H1 (cell line): Measurements from ENCODE around the gene ADARB2. TPM values are rescaled to one million over a fixed set of nuclear protein-coding genes. Genes with fewer than 3 reads are reported as not detected.

Experiments used
- CTCF ChIA-PET: fragments of 300-600 bp; sonication (Branson Sonifier 250); formaldehyde crosslinking; loops from one replicate; lab custom pipeline; 2021; ENCODE audit not compliant: partially characterized antibody; lab: Charles Lee
- POLR2A ChIA-PET: fragments of 300-600 bp; sonication (Branson Sonifier 250); formaldehyde crosslinking; loops from one replicate; lab custom pipeline; 2021; ENCODE audit warnings: inconsistent platforms; ENCODE audit not compliant: partially characterized antibody; lab: Charles Lee
- DNase-seq, 2 experiments: peaks; one replicate each; pipeline versions ENCODE4 v3.0.0 to v3.0.0-alpha.2; 2010 to 2022; ENCODE audit warnings: low spot score in 2 of 2, low read depth in 1 of 2, mixed read lengths in 1 of 2
- FAIRE-seq: peaks from 2 replicates; lab custom pipeline; 2011; peaks lifted over from hg19 to GRCh38; lab: Jason Lieb, UNC
- H2AFZ ChIP-seq: 2 replicates; pipeline ENCODE4 v1.8.1; 2012; ENCODE audit warnings: low read length, inconsistent platforms
- H2AK5ac ChIP-seq: 2 replicates; pipeline ENCODE4 v1.6.1; 2013; ENCODE audit warnings: low read depth, low read length
- H2BK120ac ChIP-seq: replicated peaks from 2 replicates; pipeline ENCODE3; 2013; ENCODE audit warnings: low read depth, low read length, inconsistent platforms
- H2BK12ac ChIP-seq: 2 replicates; pipeline ENCODE4 v1.6.1; 2013; ENCODE audit warnings: low read depth, low read length
- H2BK15ac ChIP-seq: 2 replicates; pipeline ENCODE4 v1.6.1; 2013; ENCODE audit warnings: low read length
- H2BK20ac ChIP-seq: 2 replicates; pipeline ENCODE4 v1.6.1; 2013; ENCODE audit warnings: low read length
- H2BK5ac ChIP-seq: 2 replicates; pipeline ENCODE4 v1.6.1; 2013; ENCODE audit warnings: low read depth, low read length
- H3K14ac ChIP-seq: 2 replicates; pipeline ENCODE4 v1.6.1; 2013; ENCODE audit warnings: inconsistent platforms; ENCODE audit not compliant: insufficient read length
- H3K18ac ChIP-seq: 2 replicates; pipeline ENCODE4 v1.6.1; 2013; ENCODE audit warnings: low read length; ENCODE audit errors: extremely low read depth
- H3K23ac ChIP-seq: 2 replicates; pipeline ENCODE4 v1.6.1; 2013; ENCODE audit warnings: inconsistent platforms; ENCODE audit not compliant: insufficient read length
- H3K23me2 ChIP-seq: 2 replicates; pipeline ENCODE4 v1.6.1; 2013; ENCODE audit warnings: low read depth, low read length
- H3K27ac ChIP-seq: 2 replicates; pipeline ENCODE4 v1.6.1; 2011; ENCODE audit warnings: low read depth, low read length, inconsistent platforms
- H3K27me3 ChIP-seq, 4 experiments: replicated peaks in 1 of 4; 1 replicate in 1 of 4; 2 replicates in 3 of 4; pipeline versions ENCODE4 v1.6.1 to v1.8.1; 2011 to 2013; ENCODE audit warnings: low read length in 3 of 4, mild to moderate bottlenecking in 3 of 4, inconsistent platforms in 2 of 4, mixed read lengths in 2 of 4, moderate library complexity in 1 of 4; ENCODE audit not compliant: control insufficient read depth in 3 of 4, insufficient read depth in 3 of 4; ENCODE audit errors: extremely low read depth in 1 of 4
- H3K36me3 ChIP-seq, 4 experiments: 2 replicates each; pipeline versions ENCODE4 v1.6.1 to v1.8.1; 2011 to 2013; ENCODE audit warnings: mild to moderate bottlenecking in 4 of 4, low read length in 3 of 4, moderate library complexity in 2 of 4, control low read depth in 1 of 4, inconsistent platforms in 1 of 4; ENCODE audit not compliant: insufficient read depth in 4 of 4, control insufficient read depth in 2 of 4
- H3K4ac ChIP-seq: replicated peaks from 2 replicates; pipeline ENCODE3; 2013; ENCODE audit warnings: low read length, low read depth, mixed read lengths, inconsistent platforms; ENCODE audit not compliant: insufficient read length
- H3K4me1 ChIP-seq, 4 experiments: replicated peaks in 1 of 4; 1 replicate in 1 of 4; 2 replicates in 3 of 4; pipeline versions ENCODE4 v1.6.1 to v1.8.1; 2011 to 2013; ENCODE audit warnings: low read length in 3 of 4, inconsistent platforms in 2 of 4, mixed read lengths in 1 of 4; ENCODE audit not compliant: insufficient read depth in 4 of 4, control insufficient read depth in 3 of 4
- H3K4me2 ChIP-seq, 2 experiments: 2 replicates each; pipeline versions ENCODE4 v1.6.1 to v1.8.1; 2011 to 2013; ENCODE audit warnings: low read depth in 2 of 2, low read length in 2 of 2, control low read depth in 1 of 2, inconsistent platforms in 1 of 2, mild to moderate bottlenecking in 1 of 2; ENCODE audit not compliant: insufficient read depth in 1 of 2
- H3K4me3 ChIP-seq, 4 experiments: fragments of 200-600, 300-600 bp in 1 of 4; sonication (generic), shearing (Covaris generic), sonication (Bioruptor Twin) in 1 of 4; 2 replicates each; pipeline versions ENCODE4 v1.5.1 to v1.8.1; 2011 to 2016; ENCODE audit warnings: low read length in 4 of 4, low read depth in 3 of 4, control low read depth in 2 of 4, inconsistent platforms in 2 of 4, mild to moderate bottlenecking in 2 of 4, mixed read lengths in 1 of 4, moderate library complexity in 1 of 4; ENCODE audit not compliant: insufficient read depth in 2 of 4; ENCODE audit errors: extremely low read depth in 1 of 4
- H3K56ac ChIP-seq: replicated peaks from 2 replicates; pipeline ENCODE3; 2013; ENCODE audit warnings: low read depth, mild to moderate bottlenecking, mixed read lengths, low read length, inconsistent platforms; ENCODE audit not compliant: insufficient read length
- H3K79me1 ChIP-seq: 2 replicates; pipeline ENCODE4 v1.6.1; 2013; ENCODE audit warnings: low read depth, low read length, control low read depth
- H3K79me2 ChIP-seq, 2 experiments: 2 replicates each; pipeline versions ENCODE4 v1.6.1 to v1.8.1; 2012 to 2013; ENCODE audit warnings: low read length in 2 of 2, mild to moderate bottlenecking in 2 of 2, inconsistent platforms in 1 of 2; ENCODE audit not compliant: insufficient read depth in 2 of 2, control insufficient read depth in 1 of 2
- H3K9ac ChIP-seq, 4 experiments: replicated peaks in 1 of 4; 1 replicate in 1 of 4; 2 replicates in 3 of 4; pipeline versions ENCODE4 v1.6.1 to v1.8.1; 2011 to 2013; ENCODE audit warnings: low read depth in 3 of 4, low read length in 3 of 4, control low read depth in 2 of 4, mild to moderate bottlenecking in 2 of 4, moderate library complexity in 2 of 4, inconsistent platforms in 1 of 4; ENCODE audit errors: extremely low read depth in 1 of 4
- H3K9me3 ChIP-seq, 2 experiments: 2 replicates each; pipeline versions ENCODE4 v1.6.1 to v1.8.1; 2012 to 2013; ENCODE audit warnings: mild to moderate bottlenecking in 2 of 2, moderate library complexity in 2 of 2, control low read depth in 1 of 2, inconsistent platforms in 1 of 2, low read depth in 1 of 2, low read length in 1 of 2, mixed read lengths in 1 of 2; ENCODE audit not compliant: insufficient read depth in 2 of 2
- H4K20me1 ChIP-seq, 2 experiments: replicated peaks in 1 of 2; 2 replicates each; pipeline versions ENCODE3 to v1.8.1; 2011 to 2013; ENCODE audit warnings: inconsistent platforms in 2 of 2, low read length in 2 of 2, mild to moderate bottlenecking in 1 of 2; ENCODE audit not compliant: insufficient read depth in 2 of 2, control insufficient read depth in 1 of 2
- H4K5ac ChIP-seq: 2 replicates; pipeline ENCODE4 v1.6.1; 2013; ENCODE audit warnings: low read length, low read depth, mixed read lengths, inconsistent platforms; ENCODE audit not compliant: insufficient read length
- H4K8ac ChIP-seq: 2 replicates; pipeline ENCODE4 v1.8.0; 2013; ENCODE audit warnings: mild to moderate bottlenecking, moderate library complexity, low read length, inconsistent platforms; ENCODE audit not compliant: insufficient read depth; ENCODE audit errors: extremely low read depth
- H4K91ac ChIP-seq: replicated peaks from 2 replicates; pipeline ENCODE3; 2013; ENCODE audit warnings: low read length, mixed read lengths, inconsistent platforms; ENCODE audit not compliant: insufficient read length
- ASH2L ChIP-seq: fragments of 200-600, 300-600 bp; sonication (generic); IDR thresholded peaks from one replicate; pipeline ENCODE4 v1.7.1; 2017; ENCODE audit warnings: low read length
- CBX8 ChIP-seq: fragments of 300-800, 300-1000 bp; sonication (generic); IDR thresholded peaks from 2 replicates; pipeline ENCODE4 v1.7.1; 2016; ENCODE audit warnings: low read depth, low read length, borderline replicate concordance
- EGR1 ChIP-seq: IDR thresholded peaks from 2 replicates; pipeline ENCODE4 v1.6.1; 2011; ENCODE audit warnings: low read depth, low read length, borderline replicate concordance
- FOSL1 ChIP-seq: IDR thresholded peaks from 2 replicates; pipeline ENCODE4 v1.6.1; 2011; ENCODE audit warnings: mild to moderate bottlenecking, low read depth, low read length, moderate library complexity; ENCODE audit not compliant: insufficient read depth
- HDAC6 ChIP-seq: IDR thresholded peaks from one replicate; pipeline ENCODE4 v1.7.1; 2012; ENCODE audit warnings: low read depth, mild to moderate bottlenecking, inconsistent platforms, low read length, moderate library complexity
- JUN ChIP-seq: IDR thresholded peaks from 2 replicates; pipeline ENCODE4 v1.6.1; 2011; ENCODE audit warnings: low read depth, mild to moderate bottlenecking, improper control_type of control experiment, low read length
- KDM4A ChIP-seq: IDR thresholded peaks from one replicate; pipeline ENCODE4 v1.7.1; 2012; ENCODE audit warnings: low read depth, mild to moderate bottlenecking, moderate library complexity, low read length, inconsistent platforms; ENCODE audit not compliant: severe bottlenecking
- RBBP5 ChIP-seq: IDR thresholded peaks from 2 replicates; pipeline ENCODE4 v1.7.1; 2012; ENCODE audit warnings: low read depth, mild to moderate bottlenecking, inconsistent platforms, low read length, moderate library complexity, borderline replicate concordance
- RNF2 ChIP-seq: fragments of 200-900, 300-1000 bp; sonication (generic); IDR thresholded peaks from 2 replicates; pipeline ENCODE4 v1.7.1; 2016; ENCODE audit warnings: borderline replicate concordance, low read depth, mild to moderate bottlenecking, antibody characterized with exemption, low read length; ENCODE audit not compliant: poor library complexity, severe bottlenecking; ENCODE audit errors: missing control alignments
- RXRA ChIP-seq: IDR thresholded peaks from 2 replicates; pipeline ENCODE4 v1.6.1; 2011; ENCODE audit warnings: low read depth, mild to moderate bottlenecking, low read length, moderate library complexity; ENCODE audit not compliant: insufficient read depth
- SIRT6 ChIP-seq: IDR thresholded peaks from one replicate; pipeline ENCODE4 v1.7.1; 2012; ENCODE audit warnings: low read length, inconsistent platforms
- WGBS, 2 experiments: shearing (Covaris generic) in 1 of 2; methylation state at CpG; one replicate each; pipeline versions ENCODE4 v1.1.6 to v1.1.7; 2013 to 2015; ENCODE audit warnings: low lambda C conversion rate in 2 of 2, mixed read lengths in 2 of 2, inconsistent platforms in 1 of 2, low coverage in 1 of 2, missing lambda C conversion rate in 1 of 2; ENCODE audit not compliant: insufficient replicate concordance in 2 of 2, insufficient coverage in 1 of 2, insufficient read length in 1 of 2; ENCODE audit errors: extremely low coverage in 1 of 2, missing lambda C conversion rate in 1 of 2; 5-methylcytosine and 5-hydroxymethylcytosine counted together
- polyA plus RNA-seq, 7 experiments: library from polyadenylated mRNA; depleted of rRNA in 3 of 7; stranded (reverse) in 5 of 7; unstranded in 2 of 7; fragments of >200 nt in 5 of 7; fragments of 200-250 nt in 2 of 7; gene quantifications; 1 replicate in 5 of 7; 2 replicates in 1 of 7; 4 replicates in 1 of 7; pipeline versions ENCODE4 v1.2.1 to v1.2.3, GENCODE V29; 2011 to 2013; ENCODE audit warnings: missing spikeins in 2 of 7, mixed read lengths in 2 of 7
- total RNA-seq: library from RNA; stranded (reverse); fragmentation: NEBNext Ultra II Directional; extraction: Animal tissue kit (Norgen Biotek cat#: 25700); gene quantifications from 2 replicates; pipeline ENCODE4 v1.2.1, GENCODE V29; 2021
- TF ChIP-seq, protein P1 (sequence below), 3 experiments: IDR thresholded peaks; 1 replicate in 2 of 3; 2 replicates in 1 of 3; pipeline versions ENCODE4 v1.5.1 to v1.6.1; 2011; ENCODE audit warnings: low read length in 3 of 3, mild to moderate bottlenecking in 3 of 3, inconsistent platforms in 2 of 3, low read depth in 1 of 3, moderate library complexity in 1 of 3; ENCODE audit not compliant: insufficient read depth in 1 of 3; ENCODE audit errors: control extremely low read depth in 1 of 3

The ADARB2 gene
- total and polyA plus RNA-seq, 2 of the 8 experiments (the other 6 are each of a cell fraction or from before 2014, with no cell fraction given) = 2.2 to 2.8 TPM

DNA sequence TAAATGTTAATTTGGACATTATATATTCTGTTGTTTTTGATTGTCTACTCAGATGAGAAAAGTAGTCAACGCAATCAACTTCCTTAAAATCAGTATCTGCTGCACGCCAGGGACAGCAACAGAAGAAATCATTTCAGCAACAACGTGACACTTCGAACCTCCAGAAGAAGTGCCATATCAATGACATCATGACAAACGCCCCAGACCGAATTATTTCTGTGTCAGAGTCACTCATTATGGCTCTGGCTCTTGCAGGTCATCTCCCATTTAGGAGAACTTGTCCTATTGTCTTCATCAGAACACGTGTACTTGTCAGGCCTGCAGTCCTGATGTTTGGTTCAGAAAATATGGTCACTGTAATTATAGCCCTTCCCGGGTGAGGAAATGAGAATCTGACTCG is 276.3 kb downstream of the ADARB2 start:
- H2BK12ac ChIP-seq = no peak overlapping the region
- no peak overlapping the region for H3K56ac ChIP-seq
- H3K23ac ChIP-seq = no peak overlapping the region
- H4K20me1 ChIP-seq = no peaks in the 10 kb centered on the region
- 91% methylated on average over 9 of the region's 9 CpGs; no CpG with 5 or more reads in 1 of the 2 experiments for WGBS, 2 experiments
- no peak overlapping the region for H4K8ac ChIP-seq
- FAIRE-seq (no peak), DNase-seq (no peak)
- no peaks in the 10 kb centered on the region for H3K79me1 ChIP-seq
- no peak overlapping the region for H4K91ac ChIP-seq
- CTCF ChIA-PET = interaction anchor here (0.8 to 1.1 kb wide), 2 partner anchors 41 to 92 kb away, joined by 3 to 4 read pairs; no protein-coding TSS in a partner anchor
- H3K27ac ChIP-seq = no peak overlapping the region
- H3K4me3 ChIP-seq = no peak overlapping the region
- no peak overlapping the region for H2AK5ac ChIP-seq
- no peaks in the 10 kb centered on the region for H3K36me3 ChIP-seq
- H3K79me2 ChIP-seq = no peaks in the 10 kb centered on the region
- H2BK120ac ChIP-seq = no peak overlapping the region
- H2BK15ac ChIP-seq = no peak overlapping the region
- H2BK5ac ChIP-seq = no peak overlapping the region
- 0 out of 2 replicates have a peak, but pooled peaks cover 3% of the 10 kb centered on the region for H3K23me2 ChIP-seq
- H3K9me3 ChIP-seq = no peaks in the 10 kb centered on the region
- H3K27me3 ChIP-seq = no peaks in the 10 kb centered on the region
- H3K4me2 ChIP-seq = no peak overlapping the region
- H3K4ac ChIP-seq = no peak overlapping the region
- H3K4me1 ChIP-seq = no peaks in the 10 kb centered on the region; a peak in 1 of 7 replicates
- POLR2A ChIA-PET = no interaction called here
- H3K9ac ChIP-seq = no peak overlapping the region
- H2BK20ac ChIP-seq = no peak overlapping the region
- no peak overlapping the region for H2AFZ ChIP-seq
- no peak overlapping the region for H3K14ac ChIP-seq
- H4K5ac ChIP-seq = no peak overlapping the region
- H3K18ac ChIP-seq = no peak overlapping the region
- TF ChIP-seq RNF2 (no peak), EGR1 (no peak), FOSL1 (no peak), JUN (no peak), HDAC6 (no peak), RBBP5 (no peak), ASH2L (no peak), CBX8 (no peak), RXRA (no peak), SIRT6 (no peak), KDM4A (no peak)
- TF ChIP-seq, protein P1, sequence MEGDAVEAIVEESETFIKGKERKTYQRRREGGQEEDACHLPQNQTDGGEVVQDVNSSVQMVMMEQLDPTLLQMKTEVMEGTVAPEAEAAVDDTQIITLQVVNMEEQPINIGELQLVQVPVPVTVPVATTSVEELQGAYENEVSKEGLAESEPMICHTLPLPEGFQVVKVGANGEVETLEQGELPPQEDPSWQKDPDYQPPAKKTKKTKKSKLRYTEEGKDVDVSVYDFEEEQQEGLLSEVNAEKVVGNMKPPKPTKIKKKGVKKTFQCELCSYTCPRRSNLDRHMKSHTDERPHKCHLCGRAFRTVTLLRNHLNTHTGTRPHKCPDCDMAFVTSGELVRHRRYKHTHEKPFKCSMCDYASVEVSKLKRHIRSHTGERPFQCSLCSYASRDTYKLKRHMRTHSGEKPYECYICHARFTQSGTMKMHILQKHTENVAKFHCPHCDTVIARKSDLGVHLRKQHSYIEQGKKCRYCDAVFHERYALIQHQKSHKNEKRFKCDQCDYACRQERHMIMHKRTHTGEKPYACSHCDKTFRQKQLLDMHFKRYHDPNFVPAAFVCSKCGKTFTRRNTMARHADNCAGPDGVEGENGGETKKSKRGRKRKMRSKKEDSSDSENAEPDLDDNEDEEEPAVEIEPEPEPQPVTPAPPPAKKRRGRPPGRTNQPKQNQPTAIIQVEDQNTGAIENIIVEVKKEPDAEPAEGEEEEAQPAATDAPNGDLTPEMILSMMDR (IDR thresholded peaks at IDR 0.05; ENCODE audit: control extremely low read depth in 1 of 3, insufficient read depth in 1 of 3, low read depth in 1 of 3, low read length in 3 of 3) = no peak
